GOT3 (cell line): ENCODE results near the gene B9D2.
A peak's percentile ranks its signal among the peaks of the same experiment; 100 is the strongest.

Experiments
- DNase-seq: peaks from one replicate; lab custom pipeline; 2025; ENCODE audit warnings: mixed read lengths; lab: John Stamatoyannopoulos, UW

The B9D2 gene

GRCh38 chr19:41327576-41328156 lies 36.3 kb downstream of the B9D2 start:
- no peak for DNase-seq

GRCh38 chr19:41327076-41327575 lies 36.8 kb downstream of the B9D2 start:
- DNase-seq: no peak

- no peak for DNase-seq
Observed at GRCh38 chr19:41325947-41326706, 37.8 kb downstream of the B9D2 start.

GRCh38 chr19:41325640-41325946 lies 38.4 kb downstream of the B9D2 start:
- no peak for DNase-seq

- DNase-seq: peak; percentile 21
Observed at GRCh38 chr19:41324921-41325639, 38.9 kb downstream of the B9D2 start.

- DNase-seq: no peak
Observed at GRCh38 chr19:41324231-41324702, 39.7 kb downstream of the B9D2 start.

- DNase-seq: peak; percentile 22
Observed at GRCh38 chr19:41323430-41324125, 40.4 kb downstream of the B9D2 start.

GRCh38 chr19:41323023-41323422 lies 40.9 kb downstream of the B9D2 start:
- DNase-seq: no peak

- no peak for DNase-seq
Observed at GRCh38 chr19:41322451-41322850, 41.5 kb downstream of the B9D2 start.

GRCh38 chr19:41321600-41322270 lies 42.2 kb downstream of the B9D2 start:
- DNase-seq: no peak

GRCh38 chr19:41321204-41321599 lies 42.7 kb downstream of the B9D2 start:
- DNase-seq: no peak

GRCh38 chr19:41320568-41320967 lies 43.4 kb downstream of the B9D2 start:
- no peak for DNase-seq

- DNase-seq: no peak
Observed at GRCh38 chr19:41320185-41320518, 43.8 kb downstream of the B9D2 start.

- DNase-seq: no peak
Observed at GRCh38 chr19:41319500-41320184, 44.3 kb downstream of the B9D2 start.

- DNase-seq: no peak
Observed at GRCh38 chr19:41318696-41319499, 45.1 kb downstream of the B9D2 start.

- DNase-seq: no peak
Observed at GRCh38 chr19:41316306-41316920, 47.5 kb downstream of the B9D2 start.

GRCh38 chr19:41311613-41312012 lies 52.3 kb downstream of the B9D2 start:
- DNase-seq: no peak

- DNase-seq: no peak
Observed at GRCh38 chr19:41311072-41311471, 52.9 kb downstream of the B9D2 start.

- peak; percentile 81 for DNase-seq
Observed at GRCh38 chr19:41310033-41310831, 53.7 kb downstream of the B9D2 start, which contains the start of gene CCDC97. CCDC97 (plus strand) TSS chr19:41310172; CDS start chr19:41310311, 139 bp downstream.
